Psoas muscle (tissue), 8 donors: ENCODE measurements around the gene ATP9B. TPM values are rescaled to one million over a fixed set of nuclear protein-coding genes. Genes with fewer than 3 reads are reported as not detected.

Experiments used
- ATAC-seq, 4 donors: fragments of 200-7000 bp; cut with Tn5 transposase; one replicate each; pipeline ENCODE4 v1.9.1; 2020; ENCODE audit warnings: moderate library complexity in 3 of 4, mild to moderate bottlenecking in 2 of 4
- DNase-seq, 2 donors: peaks; one replicate each; pipeline ENCODE4 v3.0.0-alpha.2; 2020
- H3K27ac ChIP-seq: fragments of 200-600 bp; one replicate; pipeline ENCODE4 v1.8.0; 2022
- H3K27me3 ChIP-seq, 3 donors: fragments of 200-600 bp in 1 of 3; one replicate each; pipeline versions ENCODE4 v1.6.1 to v1.8.0; 2013 to 2022; ENCODE audit warnings: low read length in 2 of 3, mild to moderate bottlenecking in 2 of 3, moderate library complexity in 1 of 3; ENCODE audit not compliant: insufficient read depth in 3 of 3
- H3K36me3 ChIP-seq, 2 donors: fragments of 200-600 bp in 1 of 2; one replicate each; pipeline versions ENCODE4 v1.6.1 to v1.8.0; 2013 to 2022; ENCODE audit warnings: low read depth in 1 of 2, mild to moderate bottlenecking in 1 of 2, moderate library complexity in 1 of 2; ENCODE audit not compliant: insufficient read depth in 1 of 2
- H3K4me1 ChIP-seq: fragments of 200-600 bp; one replicate; pipeline ENCODE4 v1.8.0; 2022
- H3K4me3 ChIP-seq: fragments of 200-600 bp; one replicate; pipeline ENCODE4 v1.8.0; 2022; ENCODE audit warnings: mild to moderate bottlenecking
- H3K9me3 ChIP-seq: fragments of 200-600 bp; one replicate; pipeline ENCODE4 v1.8.0; 2022
- CTCF ChIP-seq: fragments of 200-600 bp; IDR thresholded peaks from one replicate; pipeline ENCODE4 v1.8.0; 2022; ENCODE audit warnings: antibody characterized with exemption
- WGBS, 3 donors: extraction: QIAGEN DNeasy Blood & Tissue Kit; methylation state at CpG; one replicate each; pipeline versions ENCODE4 v1.1.6 to v1.1.7; 2013; 5-methylcytosine and 5-hydroxymethylcytosine counted together
- intact Hi-C, 2 donors: fragments of 100-400 bp; cut with DNase I; formaldehyde crosslinking; loops; one replicate each; pipeline versions ENCODE4 v1.11.0 to v1.14.2; 2022
- polyA plus RNA-seq, 3 donors: library from polyadenylated mRNA; stranded (reverse); fragments of 200-250 nt; gene quantifications; one replicate each; pipeline ENCODE4 v1.2.3, GENCODE V29; 2013
- total RNA-seq, 4 donors: library from RNA; stranded (reverse); fragmentation: NEBNext Ultra II Directional in 2 of 4; extraction: Animal tissue kit (Norgen Biotek cat#: 25700) in 2 of 4; gene quantifications; one replicate each; pipeline versions ENCODE4 v1.2.1 to v1.2.4, GENCODE V29; 2021 to 2023
- donor health status: healthy with polysubstance abuse.
- donor health status: DM: no; HTN: no; CAD: no; lungs with moderate emphysema.
- donor health status: Bipolar disorder and iron deficiency.
- donor health status: healthy.
- donor health status: DM: yes; HTN: yes; CAD: no.
- donor health status: DM: no; HTN: no; CAD: no.
- donor health status: DM: no; HTN: no; CAD: no.
- donor health status: DM: yes; HTN: yes; CAD: no.

Gene ATP9B
- total and polyA plus RNA-seq, 7 donors, result 5.0 to 22.1 (median 9.8) TPM

- no peaks in the 10 kb centered on the region for H3K27me3 ChIP-seq
- peak in 1 of 4 donors; percentile 15 for ATAC-seq
- no peaks in the 10 kb centered on the region for H3K9me3 ChIP-seq
- peaks cover 55% of the 10 kb centered on the region for H3K4me1 ChIP-seq
- intact Hi-C loops, result loop anchor here in 1 of 2 donors (2.0 to 5.0 kb wide), 2 partner anchors 37 to 106 kb away; no protein-coding TSS in a partner anchor
- DNase-seq, result peak; percentile 22 to 65
- H3K4me3 ChIP-seq, result peak overlapping the region; percentile 81
- peak overlapping the region; percentile 94 for H3K27ac ChIP-seq
- WGBS, 3 donors, result 72 to 80% (median 79%) methylated on average over 32 of the region's 32 CpGs
- no peaks in the 10 kb centered on the region for H3K36me3 ChIP-seq
- TF ChIP-seq CTCF, result no peak
These were observed 332.5 kb downstream of the ATP9B start for GRCh38 chr18:79401494-79402208.

GRCh38 chr18:79402209-79402576, 333.0 kb downstream of the ATP9B start:
- no peak for TF ChIP-seq CTCF
- H3K27me3 ChIP-seq, result no peaks in the 10 kb centered on the region
- peak overlapping the region; percentile 81 for H3K4me3 ChIP-seq
- no peaks in the 10 kb centered on the region for H3K36me3 ChIP-seq
- peaks cover 55% of the 10 kb centered on the region for H3K4me1 ChIP-seq
- H3K27ac ChIP-seq, result peak overlapping the region; percentile 94
- H3K9me3 ChIP-seq, result no peaks in the 10 kb centered on the region
- ATAC-seq (no peak), DNase-seq (peak; percentile 18 to 52)
- 82 to 93% (median 87%) methylated on average over 16 of the region's 16 CpGs for WGBS, 3 donors
- intact Hi-C loops, result loop anchor here in 1 of 2 donors (2.0 to 5.0 kb wide), 2 partner anchors 37 to 105 kb away; no protein-coding TSS in a partner anchor

GRCh38 chr18:79402977-79403722, 334.0 kb downstream of the ATP9B start:
- Histone ChIP-seq H3K36me3 (no peaks in the 10 kb centered on the region), H3K4me1 (peaks cover 55% of the 10 kb centered on the region), H3K4me3 (peak overlapping the region; percentile 42), H3K27ac (peak overlapping the region; percentile 94), H3K9me3 (no peaks in the 10 kb centered on the region), H3K27me3 (no peaks in the 10 kb centered on the region)
- TF ChIP-seq CTCF, result no peak
- WGBS, 3 donors, result 7 to 18% (median 13%) methylated on average over 26 to 27 of the region's 27 CpGs
- DNase-seq (peak; percentile 79 to 89), ATAC-seq (peak; percentile 15 to 47 (median 32))
- intact Hi-C loops, result loop anchor here in 1 of 2 donors (2.0 to 5.0 kb wide), 2 partner anchors 36 to 104 kb away; no protein-coding TSS in a partner anchor

- H3K27ac ChIP-seq, result peak overlapping the region; percentile 94
- no peaks in the 10 kb centered on the region for H3K27me3 ChIP-seq
- peak overlapping the region; percentile 42 for H3K4me3 ChIP-seq
- DNase-seq, result peak in 1 of 2 donors; percentile 87
- H3K9me3 ChIP-seq, result no peaks in the 10 kb centered on the region
- ATAC-seq, result peak; percentile 72 to 81 (median 76)
- no peaks in the 10 kb centered on the region for H3K36me3 ChIP-seq
- intact Hi-C loops, result loop anchor here (2.0 to 5.0 kb wide), 2 partner anchors 35 to 103 kb away; no protein-coding TSS in a partner anchor
- peaks cover 55% of the 10 kb centered on the region for H3K4me1 ChIP-seq
- TF ChIP-seq CTCF, result no peak
- 15 to 27% (median 21%) methylated on average over 31 of the region's 31 CpGs for WGBS, 3 donors
These were observed 334.8 kb downstream of the ATP9B start for GRCh38 chr18:79403723-79404566.
